NCI-H748 (cell line): Measurements from ENCODE around the gene VWA8.
"Not testable (repeated sequence)": the region's sequence is repeated elsewhere in the genome, so short reads cannot be mapped to it uniquely, and the experiment has no call there.

Experiments
- DNase-seq: peaks from one replicate; lab custom pipeline; 2025; ENCODE audit not compliant: unreplicated experiment; lab: John Stamatoyannopoulos, UW

VWA8 gene

DNA sequence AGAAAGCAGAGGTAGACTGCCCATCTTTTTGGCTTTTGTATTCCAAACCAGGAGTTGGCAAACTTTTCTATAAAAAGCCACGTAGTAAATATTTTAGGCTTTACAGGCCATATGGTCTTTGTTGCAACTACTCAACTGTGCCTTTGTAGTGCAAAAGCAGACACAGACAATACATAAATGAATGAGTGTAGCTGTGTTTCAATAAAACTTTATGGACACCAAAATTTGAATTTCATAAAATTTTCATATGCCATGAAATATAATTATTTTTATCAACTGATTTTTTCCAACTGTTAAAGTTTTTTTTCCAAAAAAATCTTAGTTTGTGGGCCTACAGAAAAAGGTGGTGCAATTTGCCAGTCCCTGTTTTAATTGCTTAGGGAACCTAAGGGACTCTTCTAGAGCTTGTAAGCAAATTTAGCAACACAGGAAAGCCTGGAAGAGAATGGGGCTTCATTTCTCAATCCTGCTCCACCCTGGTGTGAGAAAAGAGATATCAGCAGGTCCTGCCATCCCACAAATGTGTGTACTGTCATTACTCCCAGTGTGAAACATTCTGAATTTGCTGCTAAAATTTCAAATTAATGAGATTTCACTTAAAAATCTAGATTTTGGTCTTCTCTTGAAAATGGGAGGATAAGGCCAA is 309.4 kb downstream of the VWA8 start:
- DNase-seq, result no peak

DNA sequence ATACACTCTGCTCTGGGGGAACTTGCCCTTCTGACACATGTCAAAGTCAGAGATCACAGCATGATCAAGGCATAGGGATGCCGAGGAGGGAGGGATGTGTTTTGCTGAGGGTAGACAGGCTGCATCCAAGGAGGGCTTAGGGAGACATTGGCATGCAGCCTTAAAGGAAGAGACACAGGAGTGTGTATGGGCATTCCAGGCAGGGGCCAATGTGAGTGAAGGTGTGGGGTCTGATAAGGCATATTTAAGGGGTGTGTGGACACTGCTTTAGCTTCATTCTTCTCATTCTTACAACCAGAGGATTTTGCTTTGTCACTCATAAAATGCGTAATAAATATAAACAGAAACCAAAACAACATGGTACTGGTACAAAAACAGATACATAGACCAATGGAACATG is 310.2 kb downstream of the VWA8 start:
- no peak for DNase-seq

DNA sequence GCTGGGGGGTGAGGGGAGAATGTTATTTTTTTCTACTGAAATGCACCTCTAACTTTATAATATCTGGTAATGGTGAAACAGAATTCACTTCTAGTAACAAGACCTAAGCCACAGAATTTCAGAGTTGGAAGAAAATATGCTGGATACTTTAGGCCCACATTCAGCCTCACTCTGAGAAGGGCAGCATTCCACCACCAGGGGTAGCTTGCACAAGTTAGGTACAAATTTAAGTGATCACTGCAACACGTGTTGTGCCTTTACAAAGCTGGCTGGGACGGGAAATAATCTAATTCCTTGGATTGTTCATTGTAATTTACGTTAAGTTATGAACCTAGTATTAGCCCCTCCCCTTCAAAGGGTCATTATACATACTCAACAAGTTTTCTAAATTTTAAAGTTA is 311.2 kb downstream of the VWA8 start:
- no peak for DNase-seq

DNA sequence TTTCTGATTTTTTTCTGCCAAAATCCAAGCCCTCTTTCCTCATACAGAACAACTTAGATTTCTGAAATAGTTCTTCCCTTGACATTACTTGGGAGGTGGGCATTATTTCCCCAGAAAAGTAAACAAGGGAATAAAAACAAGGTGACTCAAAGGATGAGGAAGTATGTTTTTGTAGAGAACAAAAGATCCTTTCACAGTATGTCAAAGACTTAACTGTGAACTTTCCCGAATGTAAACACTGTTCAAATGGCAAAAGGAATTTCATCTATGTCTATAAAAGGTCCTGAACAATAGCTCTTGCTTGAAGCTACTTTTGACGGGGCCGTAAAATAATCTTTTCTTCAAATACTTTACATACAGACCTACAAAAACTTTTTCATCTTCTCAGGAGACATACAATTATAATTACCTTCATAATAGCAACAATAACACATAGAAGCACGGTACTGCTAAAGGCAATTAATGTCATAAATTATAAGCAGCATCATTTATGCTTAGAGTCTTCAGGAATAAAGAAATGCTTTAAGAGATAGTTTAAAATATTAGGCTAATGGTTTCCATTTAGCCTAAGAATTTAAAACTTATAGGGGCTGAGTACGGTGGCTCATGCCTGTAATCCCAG is 312.5 kb downstream of the VWA8 start:
- no peak for DNase-seq

DNA sequence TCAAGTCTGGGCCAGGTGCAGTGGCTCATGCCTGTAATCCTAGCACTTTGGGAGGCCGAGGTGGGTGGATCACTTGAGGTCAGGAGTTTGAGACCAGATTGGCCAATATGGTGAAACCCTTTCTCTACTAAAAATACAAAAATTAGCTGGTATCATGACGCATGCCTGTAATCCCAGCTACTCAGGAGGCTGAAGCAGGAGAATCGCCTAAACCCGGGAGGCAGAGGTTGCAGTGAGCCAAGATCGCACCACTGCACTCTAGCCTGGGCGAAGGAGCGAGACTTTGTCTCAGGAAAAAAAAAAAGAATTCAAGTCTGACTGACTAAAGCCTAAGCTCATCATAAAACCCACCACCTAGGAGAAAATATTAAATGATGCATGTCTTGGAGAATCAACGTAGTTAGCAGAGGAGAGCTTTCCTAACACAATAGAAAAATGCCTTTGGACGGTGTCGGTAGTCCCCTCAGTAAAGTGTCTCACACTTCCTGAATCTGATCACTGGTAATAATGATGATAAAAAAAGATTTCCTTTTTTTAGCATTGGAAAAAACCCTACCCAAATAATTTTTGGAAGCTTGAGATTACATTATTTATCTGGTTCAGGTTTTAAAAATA is 313.1 kb downstream of the VWA8 start:
- DNase-seq, result not testable (repeated sequence)

DNA sequence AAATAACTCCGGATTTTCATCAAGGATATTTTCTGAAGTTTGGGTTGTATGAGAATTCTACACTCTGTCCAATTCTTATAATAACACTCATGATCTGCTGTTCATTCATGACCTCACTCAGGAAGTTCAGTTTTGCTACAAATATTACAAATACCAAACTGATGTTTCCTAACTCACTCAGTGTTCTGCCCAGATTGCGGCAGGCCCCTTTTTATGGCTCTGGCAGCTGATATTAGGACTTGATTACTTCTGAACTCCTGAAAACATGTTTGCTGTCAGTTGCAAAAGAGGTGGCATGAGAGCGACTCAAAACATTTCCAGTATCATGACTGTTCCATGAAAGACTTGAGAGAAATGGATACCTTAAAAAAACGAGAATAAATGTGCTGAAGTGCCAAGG is 315.6 kb downstream of the VWA8 start:
- no peak for DNase-seq

DNA sequence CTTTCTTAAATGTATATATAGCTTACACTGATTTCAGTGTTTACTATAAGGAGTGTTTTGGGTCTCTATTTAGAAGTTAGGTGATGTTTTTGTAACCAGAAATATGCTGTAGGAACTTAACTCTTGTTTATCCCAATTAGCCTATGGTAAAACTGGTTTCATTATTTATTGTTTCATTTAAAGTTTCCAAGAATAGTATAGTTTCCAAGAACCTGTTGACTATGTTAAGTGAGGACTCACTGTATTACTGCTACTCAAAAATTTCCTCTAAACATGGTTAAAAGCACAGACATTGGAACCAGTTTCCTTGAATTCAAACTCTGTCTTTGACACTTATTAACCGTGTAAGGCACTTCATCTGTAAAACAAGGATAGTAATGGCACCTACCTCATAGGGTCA is 316.2 kb downstream of the VWA8 start:
- no peak for DNase-seq

DNA sequence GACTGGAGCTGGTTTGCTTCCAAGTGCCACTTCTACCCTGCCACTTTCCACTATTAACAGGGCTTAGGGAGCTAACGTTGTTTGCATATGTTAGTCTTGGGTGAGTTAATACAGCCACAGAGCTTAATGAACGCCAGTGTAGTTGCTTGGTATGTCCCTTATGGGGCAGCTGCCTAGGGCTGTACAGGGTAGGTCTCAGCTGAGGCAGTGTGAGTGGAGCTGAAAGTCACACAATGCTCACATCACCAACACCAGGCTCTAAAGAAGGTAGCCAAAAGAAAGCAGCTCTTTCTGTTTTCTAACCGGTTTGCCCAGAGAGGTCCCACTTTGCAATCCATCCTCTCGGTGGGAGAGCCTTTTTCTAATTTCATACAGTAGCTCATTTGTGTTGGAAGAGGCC is 317.4 kb downstream of the VWA8 start:
- DNase-seq, result no peak

DNA sequence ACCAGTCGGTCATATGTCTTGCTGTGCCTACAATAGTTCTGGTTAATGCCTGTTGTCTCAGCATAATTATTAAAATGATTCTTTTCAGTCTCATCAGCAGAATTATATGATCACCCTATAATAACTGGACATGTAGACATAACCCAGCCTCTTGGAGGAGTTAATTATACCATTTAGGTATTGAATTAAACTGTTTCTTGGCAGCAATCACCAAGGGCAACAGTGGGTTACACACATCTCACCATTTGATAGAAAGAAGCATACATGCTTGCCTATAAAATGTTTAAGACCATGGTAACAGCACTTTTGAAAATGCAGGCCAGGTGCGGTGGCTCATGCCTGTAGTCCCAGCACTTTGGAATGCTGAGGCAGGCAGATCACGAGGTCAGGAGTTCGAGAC is 318.9 kb downstream of the VWA8 start:
- peak; percentile 87 for DNase-seq

DNA sequence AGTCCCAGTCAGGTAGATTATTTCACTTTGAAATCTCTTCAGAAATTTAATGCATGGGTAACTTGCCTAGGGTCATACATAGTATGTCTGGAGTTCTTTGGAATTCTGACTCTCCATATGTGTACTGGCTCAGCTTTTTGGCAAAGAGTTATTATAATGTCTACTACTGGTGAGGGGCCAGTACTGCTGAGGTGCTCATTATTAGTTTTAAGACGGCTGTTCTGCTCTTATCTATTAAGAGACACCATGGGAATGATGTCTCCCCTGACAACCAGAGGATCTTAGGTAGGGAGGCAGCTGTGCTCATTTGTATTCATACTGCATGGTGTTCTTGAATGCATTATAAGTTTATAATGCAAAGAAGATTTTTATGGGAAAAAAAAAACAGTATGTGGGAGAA is 319.5 kb downstream of the VWA8 start:
- peak; percentile 14 for DNase-seq

DNA sequence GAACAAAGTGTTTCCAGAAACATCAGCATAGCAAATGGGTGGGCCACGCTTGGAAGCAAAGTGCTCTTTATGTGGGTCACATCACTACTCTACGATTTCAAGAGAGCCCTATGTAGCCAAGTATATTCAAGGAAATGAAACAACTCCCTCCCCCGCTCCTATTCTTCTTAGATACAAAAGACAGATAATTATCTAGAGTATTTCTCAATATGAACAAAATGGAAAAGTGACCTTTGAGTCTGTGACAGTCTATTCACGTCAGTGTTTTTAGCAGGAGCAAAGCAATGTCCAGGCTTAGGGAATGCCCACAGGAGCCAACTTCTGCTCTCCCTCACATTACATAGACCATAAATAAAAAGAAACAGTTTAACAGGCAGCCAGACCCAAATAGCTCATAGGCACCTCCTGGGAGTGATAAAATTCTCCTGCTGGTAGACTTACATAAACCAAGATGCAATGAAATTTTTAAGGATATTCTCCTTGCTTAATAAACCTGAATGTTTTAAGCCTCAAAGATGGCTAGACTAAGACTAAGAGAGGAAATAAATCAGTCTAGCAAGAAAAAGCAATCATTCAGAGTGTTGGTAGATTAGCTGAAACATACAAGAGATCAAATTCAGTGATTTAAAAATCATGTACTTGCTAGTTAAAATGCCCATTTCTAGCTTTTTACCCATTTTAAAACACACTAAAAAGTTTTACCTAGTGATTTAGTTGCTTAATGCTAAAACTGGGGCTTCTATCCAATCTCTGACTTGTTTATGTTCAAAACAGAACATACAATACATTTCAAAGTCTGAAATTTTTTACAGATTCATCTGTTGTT is 320.7 kb downstream of the VWA8 start:
- no peak for DNase-seq

DNA sequence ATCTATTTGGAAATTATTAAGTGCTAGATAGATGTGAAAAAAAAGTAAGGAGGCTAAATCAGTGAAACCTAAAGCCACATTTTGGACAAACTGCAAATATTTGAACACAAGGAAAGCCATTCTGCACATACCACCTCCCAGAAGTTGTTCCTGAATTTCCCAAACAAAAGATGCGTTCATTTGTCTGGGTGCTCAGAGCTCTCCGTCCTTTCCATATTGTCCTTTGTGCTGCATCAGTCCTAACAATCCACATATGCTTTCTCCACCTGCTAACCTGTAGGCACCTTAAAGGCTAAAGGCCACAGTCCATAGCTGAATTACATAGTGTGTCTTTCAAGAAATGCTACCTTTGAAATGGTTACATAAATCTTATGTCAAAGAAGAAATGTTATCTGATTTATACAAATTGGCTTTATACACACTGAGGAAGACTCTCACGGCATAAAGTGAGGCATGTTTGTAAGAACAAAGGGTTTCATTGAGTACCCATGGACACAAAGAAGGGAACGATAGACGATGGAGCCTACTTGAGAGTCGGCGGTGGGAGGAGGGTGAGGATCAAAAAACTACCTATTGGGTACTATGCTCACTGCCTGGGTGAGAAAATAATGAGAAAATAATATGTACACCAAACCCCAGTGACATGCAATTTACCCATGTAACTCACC is 321.5 kb downstream of the VWA8 start:
- DNase-seq, result no peak

DNA sequence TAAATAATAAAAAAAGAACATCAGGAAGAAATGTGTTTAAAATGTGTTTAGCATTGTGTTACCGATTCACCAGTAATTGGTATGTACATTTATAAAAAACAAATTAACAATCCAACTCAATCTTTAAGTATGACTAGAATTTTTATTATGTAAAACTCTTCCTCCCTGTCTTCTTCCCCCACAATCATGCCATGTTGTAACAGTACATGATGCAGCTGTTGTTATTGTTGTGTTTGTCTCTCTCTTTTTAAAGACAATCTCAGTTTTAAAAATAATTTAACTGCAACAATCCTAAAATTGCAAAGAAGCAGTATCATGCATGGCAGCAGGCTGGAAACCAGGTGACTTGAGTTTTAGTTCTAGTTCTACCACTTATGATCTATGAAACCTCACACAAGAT is 323.3 kb downstream of the VWA8 start:
- DNase-seq, result no peak

DNA sequence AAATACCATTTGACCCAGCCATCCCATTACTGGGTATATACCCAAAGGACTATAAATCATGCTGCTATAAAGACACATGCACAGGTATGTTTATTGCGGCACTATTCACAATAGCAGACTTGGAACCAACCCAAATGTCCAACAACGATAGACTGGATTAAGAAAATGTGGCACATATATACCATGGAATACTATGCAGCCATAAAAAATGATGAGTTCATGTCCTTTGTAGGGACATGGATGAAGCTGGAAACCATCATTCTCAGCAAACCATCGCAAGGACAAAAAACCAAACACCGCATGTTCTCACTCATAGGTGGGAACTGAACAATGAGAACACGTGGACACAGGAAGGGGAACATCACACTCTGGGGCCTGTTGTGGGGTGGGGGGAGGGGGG is 323.9 kb downstream of the VWA8 start:
- DNase-seq, result not testable (repeated sequence)

DNA sequence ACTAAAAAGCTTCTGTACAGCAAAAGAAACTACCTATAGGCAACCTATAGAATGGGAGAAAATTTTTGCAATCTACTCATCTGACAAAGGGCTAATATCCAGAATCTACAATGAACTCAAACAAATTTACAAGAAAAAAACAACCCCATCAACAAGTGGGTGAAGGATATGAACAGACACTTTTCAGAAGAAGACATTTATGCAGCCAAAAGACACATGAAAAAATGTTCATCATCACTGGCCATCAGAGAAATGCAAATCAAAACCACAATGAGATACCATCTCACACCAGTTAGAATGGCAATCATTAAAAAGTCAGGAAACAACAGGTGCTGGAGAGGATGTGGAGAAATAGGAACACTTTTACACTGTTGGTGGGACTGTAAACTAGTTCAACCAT is 324.3 kb downstream of the VWA8 start:
- DNase-seq, result not testable (repeated sequence)

DNA sequence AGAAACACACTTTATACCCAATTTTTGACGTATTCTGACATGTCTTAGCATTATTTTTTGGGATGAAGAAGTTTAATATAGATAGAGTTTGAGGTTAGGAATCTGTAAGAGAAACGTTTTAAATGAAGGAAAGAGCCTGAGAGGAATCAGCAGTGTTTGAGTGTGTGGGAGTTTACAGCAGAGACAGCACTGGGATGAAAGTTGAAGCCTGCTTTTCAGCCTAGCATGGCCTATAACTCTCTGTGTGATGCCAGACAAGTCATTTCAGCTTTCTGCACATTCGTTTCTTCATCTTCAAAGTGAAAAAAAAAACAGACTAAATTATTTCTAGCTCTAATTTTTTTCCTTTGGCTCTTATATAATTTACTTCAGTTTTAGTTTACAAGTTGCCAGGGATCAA is 326.5 kb downstream of the VWA8 start:
- no peak for DNase-seq

DNA sequence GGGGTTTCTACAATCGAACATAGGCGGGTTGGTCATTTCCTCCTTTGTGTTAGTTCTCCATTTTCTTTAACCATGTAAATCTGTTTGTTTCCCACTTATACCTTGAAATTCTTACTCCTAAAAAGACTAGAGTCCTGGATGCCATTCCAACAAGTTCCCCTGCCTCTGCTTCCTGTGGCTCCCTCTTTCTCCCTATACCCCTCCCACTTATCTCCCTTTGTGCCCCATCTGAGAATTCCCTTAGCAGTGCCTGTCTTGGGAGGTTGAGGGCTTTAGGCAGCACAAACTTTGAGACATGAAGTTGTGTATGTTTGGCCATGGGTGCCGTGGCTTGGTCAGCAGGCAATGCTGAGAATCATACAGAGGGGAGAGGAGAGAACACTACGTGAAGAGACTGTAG is 327.1 kb downstream of the VWA8 start:
- DNase-seq, result no peak

DNA sequence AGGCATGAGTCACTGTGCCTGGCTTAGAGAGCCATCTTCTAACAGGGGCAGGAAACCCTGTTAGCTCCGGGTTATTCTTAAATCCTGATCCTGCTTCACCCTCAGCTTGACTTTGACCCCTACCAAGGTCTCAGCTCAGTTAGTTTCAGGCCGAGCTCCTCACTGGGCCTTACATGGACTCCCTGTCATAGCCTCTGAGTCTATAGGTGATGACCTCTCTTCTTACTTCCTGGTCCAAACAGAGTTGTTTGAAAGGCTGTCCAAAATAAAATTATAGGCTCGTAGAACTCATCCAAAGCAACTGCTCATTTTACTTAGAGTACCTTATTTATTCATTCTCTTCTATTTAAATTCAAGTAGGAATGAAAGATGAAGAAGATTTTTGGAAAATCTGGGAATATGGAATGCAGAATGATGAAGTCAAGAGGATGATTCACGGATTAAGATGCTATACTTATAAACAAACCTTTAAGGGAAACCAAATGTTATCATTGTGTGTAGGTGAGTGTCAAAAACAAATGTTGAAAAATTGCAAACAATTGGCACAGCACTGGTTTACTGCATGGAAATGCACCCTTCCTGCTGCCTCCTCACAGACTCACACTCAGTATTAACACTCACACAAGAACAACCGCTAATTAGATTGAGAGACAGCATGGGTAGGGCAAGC is 329.5 kb downstream of the VWA8 start:
- DNase-seq, result no peak

DNA sequence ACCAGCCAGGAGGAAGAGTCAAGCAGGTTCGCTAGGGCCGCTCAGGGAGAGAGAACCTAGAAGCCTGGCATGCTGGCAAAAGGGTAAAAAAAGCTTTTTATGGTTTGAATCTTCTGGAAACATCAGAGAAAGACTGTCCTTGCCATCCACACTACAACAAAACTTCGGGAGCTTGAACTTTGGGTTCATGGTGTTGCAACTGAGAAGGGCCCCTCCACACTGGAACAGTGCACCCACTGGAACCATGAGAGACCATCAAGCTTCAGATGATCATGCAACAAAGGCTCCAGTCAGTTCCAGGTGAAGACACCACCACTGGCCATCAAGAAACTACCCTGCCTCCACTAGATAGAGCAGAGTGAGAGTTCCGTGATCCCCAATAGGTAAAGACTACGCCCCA is 333.5 kb downstream of the VWA8 start:
- DNase-seq, result no peak

DNA sequence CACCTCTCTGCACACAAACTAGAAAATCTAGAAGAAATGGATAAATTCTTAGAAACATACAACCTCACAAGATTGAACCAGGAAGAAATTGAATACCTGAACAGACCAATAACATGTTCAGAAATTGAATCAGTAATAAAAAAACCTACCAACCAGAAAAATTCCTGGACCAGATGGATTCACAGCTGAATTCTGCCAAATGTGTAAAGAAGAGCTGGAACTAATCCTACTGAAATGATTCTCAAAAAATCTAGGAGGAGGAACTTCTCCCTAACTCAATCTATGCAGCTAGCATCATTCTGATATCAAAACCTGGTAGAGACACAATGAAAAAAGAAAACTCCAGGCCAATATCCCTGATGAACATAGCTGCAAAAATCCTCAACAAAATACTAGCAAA is 336.9 kb downstream of the VWA8 start:
- DNase-seq, result no peak
